Endodermal cell (in vitro differentiated cells): ENCODE measurements around the gene ADSL. TPM values are rescaled to one million over a fixed set of nuclear protein-coding genes. Genes with fewer than 3 reads are reported as not detected.
A peak's percentile ranks its signal among the peaks of the same experiment; 100 is the strongest.
"Not testable (repeated sequence)": the region's sequence is repeated elsewhere in the genome, so short reads cannot be mapped to it uniquely, and the experiment has no call there.

Experiments
- DNase-seq: peaks from one replicate; pipeline ENCODE4 v3.0.0-alpha.2; 2017
- H3K27ac ChIP-seq: 2 replicates; pipeline ENCODE4 v1.5.1; 2013; ENCODE audit warnings: mild to moderate bottlenecking, low read depth, low read length, moderate library complexity
- H3K27me3 ChIP-seq: 2 replicates; pipeline ENCODE4 v1.6.1; 2013; ENCODE audit warnings: mild to moderate bottlenecking, low read length, moderate library complexity; ENCODE audit not compliant: insufficient read depth, control insufficient read depth, poor library complexity, severe bottlenecking
- H3K36me3 ChIP-seq: 2 replicates; pipeline ENCODE4 v1.7.0; 2013; ENCODE audit warnings: mild to moderate bottlenecking, low read length, moderate library complexity; ENCODE audit not compliant: control insufficient read depth, insufficient read depth
- H3K4me1 ChIP-seq: one replicate; pipeline ENCODE4 v1.7.0; 2013; ENCODE audit warnings: low read length; ENCODE audit not compliant: control insufficient read depth, insufficient read depth
- H3K4me3 ChIP-seq: 2 replicates; pipeline ENCODE4 v1.5.1; 2013; ENCODE audit warnings: mild to moderate bottlenecking, low read length, moderate library complexity
- H3K9ac ChIP-seq: 2 replicates; pipeline ENCODE4 v1.6.1; 2013; ENCODE audit warnings: mild to moderate bottlenecking, low read length, moderate library complexity; ENCODE audit not compliant: poor library complexity, severe bottlenecking; ENCODE audit errors: extremely low read depth
- H3K9me3 ChIP-seq: 2 replicates; pipeline ENCODE4 v1.6.1; 2013; ENCODE audit warnings: mild to moderate bottlenecking, low read length, moderate library complexity; ENCODE audit not compliant: control insufficient read depth
- H3K27ac Mint-ChIP-seq: 2 replicates; pipeline ENCODE4 v1.8.0; 2020; ENCODE audit warnings: mixed read lengths
- H3K27me3 Mint-ChIP-seq: 2 replicates; pipeline ENCODE4 v1.8.0; 2021; ENCODE audit warnings: mild to moderate bottlenecking, mixed read lengths; ENCODE audit not compliant: insufficient read depth
- H3K36me3 Mint-ChIP-seq: 2 replicates; pipeline ENCODE4 v1.8.0; 2020; ENCODE audit warnings: low read depth, mixed read lengths
- H3K4me1 Mint-ChIP-seq: 2 replicates; pipeline ENCODE4 v1.8.0; 2020; ENCODE audit warnings: mixed read lengths
- H3K4me3 Mint-ChIP-seq: 2 replicates; pipeline ENCODE4 v1.8.0; 2020; ENCODE audit warnings: mild to moderate bottlenecking, moderate library complexity, mixed read lengths
- H3K9me3 Mint-ChIP-seq: 2 replicates; pipeline ENCODE4 v1.8.0; 2020; ENCODE audit warnings: mild to moderate bottlenecking, mixed read lengths
- WGBS, 2 experiments: methylation state at CpG; one replicate each; pipeline versions ENCODE4 v1.1.5 to v1.1.7; 2013; ENCODE audit warnings: missing lambda C conversion rate in 2 of 2, mixed read lengths in 1 of 2; ENCODE audit not compliant: insufficient coverage in 1 of 2, insufficient read length in 1 of 2; 5-methylcytosine and 5-hydroxymethylcytosine counted together
- total RNA-seq, 2 donors: library from RNA; stranded (reverse); fragmentation: NEBNext Ultra II Directional in 1 of 2; extraction: Animal tissue kit (Norgen Biotek cat#: 25700) in 1 of 2; gene quantifications; 2 replicates in 1 of 2; 3 replicates in 1 of 2; pipeline ENCODE4 v1.2.1, GENCODE V29; 2021
- TF ChIP-seq, protein P1 (sequence below): fragments of 200-600 bp; sonication (generic); conservative IDR thresholded peaks from 2 replicates; pipeline ENCODE4 v1.5.0; 2021; ENCODE audit warnings: antibody characterized with exemption, mild to moderate bottlenecking

ADSL gene
- total RNA-seq, 2 donors from 2014 or later = 107 to 118 TPM

DNA sequence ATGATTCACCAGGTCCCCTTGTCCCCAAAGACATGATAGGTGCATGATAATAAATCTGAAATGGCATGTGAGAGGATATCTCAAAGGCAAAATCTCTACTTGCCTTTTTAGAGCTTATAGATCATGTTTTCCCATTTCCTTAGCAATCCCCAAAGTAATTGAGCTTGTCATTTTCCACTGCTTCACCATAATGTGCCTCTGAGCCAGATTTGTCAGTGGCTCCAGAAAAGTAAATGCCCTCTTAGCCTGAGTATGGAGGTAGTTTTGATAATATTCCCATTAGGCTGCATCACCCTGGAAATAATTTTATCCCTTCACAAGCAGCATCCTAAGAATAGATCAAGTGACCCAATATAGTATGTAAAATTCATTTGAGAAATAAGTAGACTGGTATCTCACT, 36.7 kb upstream of the ADSL start:
- H3K36me3 ChIP-seq = peaks cover 90% of the 10 kb centered on the region
- H3K9ac ChIP-seq = no peak overlapping the region
- TF ChIP-seq, protein P1, sequence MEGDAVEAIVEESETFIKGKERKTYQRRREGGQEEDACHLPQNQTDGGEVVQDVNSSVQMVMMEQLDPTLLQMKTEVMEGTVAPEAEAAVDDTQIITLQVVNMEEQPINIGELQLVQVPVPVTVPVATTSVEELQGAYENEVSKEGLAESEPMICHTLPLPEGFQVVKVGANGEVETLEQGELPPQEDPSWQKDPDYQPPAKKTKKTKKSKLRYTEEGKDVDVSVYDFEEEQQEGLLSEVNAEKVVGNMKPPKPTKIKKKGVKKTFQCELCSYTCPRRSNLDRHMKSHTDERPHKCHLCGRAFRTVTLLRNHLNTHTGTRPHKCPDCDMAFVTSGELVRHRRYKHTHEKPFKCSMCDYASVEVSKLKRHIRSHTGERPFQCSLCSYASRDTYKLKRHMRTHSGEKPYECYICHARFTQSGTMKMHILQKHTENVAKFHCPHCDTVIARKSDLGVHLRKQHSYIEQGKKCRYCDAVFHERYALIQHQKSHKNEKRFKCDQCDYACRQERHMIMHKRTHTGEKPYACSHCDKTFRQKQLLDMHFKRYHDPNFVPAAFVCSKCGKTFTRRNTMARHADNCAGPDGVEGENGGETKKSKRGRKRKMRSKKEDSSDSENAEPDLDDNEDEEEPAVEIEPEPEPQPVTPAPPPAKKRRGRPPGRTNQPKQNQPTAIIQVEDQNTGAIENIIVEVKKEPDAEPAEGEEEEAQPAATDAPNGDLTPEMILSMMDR = no peak
- Mint-ChIP-seq H3K27ac (no peak overlapping the region), H3K4me1 (no peaks in the 10 kb centered on the region), H3K36me3 (peaks cover 75% of the 10 kb centered on the region), H3K9me3 (no peaks in the 10 kb centered on the region), H3K4me3 (no peak overlapping the region), H3K27me3 (no peaks in the 10 kb centered on the region)
- H3K9me3 ChIP-seq = no peaks in the 10 kb centered on the region
- H3K4me3 ChIP-seq = no peak overlapping the region
- no peak overlapping the region for H3K27ac ChIP-seq
- no peaks in the 10 kb centered on the region for H3K4me1 ChIP-seq
- H3K27me3 ChIP-seq = no peaks in the 10 kb centered on the region
- no peak for DNase-seq

DNA sequence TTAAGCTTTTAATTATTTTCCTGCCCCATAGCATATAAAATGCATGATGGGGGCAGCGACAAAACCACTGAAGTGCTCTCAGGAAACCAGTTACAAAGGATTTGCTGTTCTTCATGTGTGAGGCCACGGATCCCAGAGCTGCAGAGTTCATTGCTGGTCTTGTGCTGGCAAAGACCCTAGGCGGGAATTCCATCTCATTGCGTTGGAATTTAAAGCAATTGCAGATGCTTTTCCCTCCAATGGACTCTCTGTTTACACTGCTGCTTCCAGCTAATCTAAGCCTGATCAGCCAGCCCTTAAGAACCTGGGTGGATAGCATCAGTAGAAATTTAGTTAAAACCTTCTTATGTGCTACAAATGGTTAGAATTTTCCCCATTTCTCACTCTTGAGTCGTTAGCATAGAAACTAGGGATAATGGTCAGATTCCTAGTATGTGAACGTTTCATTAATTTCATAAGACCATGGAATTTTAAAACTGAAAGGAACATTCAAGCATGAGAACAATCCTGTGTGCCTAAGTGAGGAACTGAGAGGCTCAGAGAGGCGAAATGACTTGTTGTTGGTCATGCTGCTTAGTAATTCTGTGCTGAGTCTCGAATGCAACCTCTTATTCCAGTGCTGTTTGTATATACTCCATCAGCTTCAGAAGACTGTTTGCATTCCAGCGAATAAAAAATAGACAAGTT, 36.1 kb upstream of the ADSL start:
- DNase-seq = peak; percentile 27
- Mint-ChIP-seq H3K4me3 (no peak overlapping the region), H3K27ac (no peak overlapping the region), H3K27me3 (no peaks in the 10 kb centered on the region), H3K36me3 (peaks cover 74% of the 10 kb centered on the region), H3K9me3 (no peaks in the 10 kb centered on the region), H3K4me1 (no peaks in the 10 kb centered on the region)
- no peak overlapping the region for H3K4me3 ChIP-seq
- no peaks in the 10 kb centered on the region for H3K4me1 ChIP-seq
- no peak overlapping the region for H3K9ac ChIP-seq
- 94 to 95% methylated on average over 9 of the region's 9 CpGs for WGBS, 2 experiments
- TF ChIP-seq, protein P1 = no peak
- H3K9me3 ChIP-seq = no peaks in the 10 kb centered on the region
- H3K27ac ChIP-seq = no peak overlapping the region
- peaks cover 91% of the 10 kb centered on the region for H3K36me3 ChIP-seq
- H3K27me3 ChIP-seq = no peaks in the 10 kb centered on the region

DNA sequence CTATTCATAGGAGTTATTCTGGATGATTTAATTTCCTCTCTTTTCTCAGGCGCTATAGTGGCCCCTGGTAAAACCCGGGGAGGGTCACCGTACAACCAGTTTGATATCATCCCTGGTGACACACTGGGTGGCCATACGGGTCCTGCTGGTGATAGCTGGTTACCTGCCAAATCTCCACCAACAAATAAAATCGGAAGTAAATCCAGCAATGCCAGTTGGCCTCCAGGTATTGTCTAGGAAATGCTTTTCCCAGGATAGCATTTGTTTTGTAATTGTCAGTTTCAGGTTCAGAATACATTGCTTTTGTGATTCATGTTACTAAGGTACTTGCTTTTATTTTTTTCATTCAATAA, 35.6 kb upstream of the ADSL start:
- Mint-ChIP-seq H3K27ac (no peak overlapping the region), H3K4me3 (no peak overlapping the region), H3K27me3 (no peaks in the 10 kb centered on the region), H3K36me3 (peaks cover 76% of the 10 kb centered on the region), H3K4me1 (no peaks in the 10 kb centered on the region), H3K9me3 (no peaks in the 10 kb centered on the region)
- Histone ChIP-seq H3K4me1 (no peaks in the 10 kb centered on the region), H3K4me3 (no peak overlapping the region), H3K27me3 (no peaks in the 10 kb centered on the region), H3K27ac (no peak overlapping the region), H3K9me3 (no peaks in the 10 kb centered on the region), H3K9ac (no peak overlapping the region), H3K36me3 (peaks cover 91% of the 10 kb centered on the region)
- peak; percentile 16 for DNase-seq
- WGBS, 2 experiments = 97% methylated on average over 5 of the region's 5 CpGs; no CpG with 5 or more reads in 1 of the 2 experiments
- TF ChIP-seq, protein P1 = no peak

DNA sequence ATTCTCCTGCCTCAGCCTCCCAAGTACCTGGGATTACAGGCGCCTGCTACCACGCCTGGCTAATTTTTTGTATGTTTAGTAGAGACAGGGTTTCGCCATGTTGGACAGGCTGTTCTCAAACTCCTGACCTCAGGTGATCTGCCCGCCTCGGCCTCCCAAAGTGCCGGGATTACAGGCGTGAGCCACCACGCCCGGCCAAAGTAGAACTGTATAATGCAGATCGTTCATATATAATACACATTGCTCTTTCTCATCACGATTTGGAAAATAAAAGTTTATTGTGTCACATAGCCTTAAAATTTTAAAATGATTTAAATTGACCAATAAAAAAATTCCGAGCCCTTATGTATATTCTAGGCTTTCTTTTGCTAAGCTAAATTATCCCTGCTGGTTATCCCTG, 34.7 kb upstream of the ADSL start:
- not testable (repeated sequence) for H3K27ac ChIP-seq, H3K4me3 Mint-ChIP-seq, H3K4me1 ChIP-seq, H3K9me3 ChIP-seq, H3K4me3 ChIP-seq, H3K4me1 Mint-ChIP-seq, H3K9ac ChIP-seq, H3K27ac Mint-ChIP-seq, H3K27me3 ChIP-seq, H3K27me3 Mint-ChIP-seq, H3K9me3 Mint-ChIP-seq
- H3K36me3 Mint-ChIP-seq = peaks cover 82% of the 10 kb centered on the region
- peak; percentile 1 for DNase-seq
- peaks cover 95% of the 10 kb centered on the region for H3K36me3 ChIP-seq
- 97 to 100% methylated on average over 2 to 12 of the region's 12 CpGs for WGBS, 2 experiments
